CD4-positive, alpha-beta T cell (primary cell): Measurements from ENCODE around the gene KIAA1328. TPM values are rescaled to one million over a fixed set of nuclear protein-coding genes. Genes with fewer than 3 reads are reported as not detected.

Experiments used
- ATAC-seq: fragments of 200-7000 bp; cut with Tn5 transposase; one replicate; pipeline ENCODE4 v1.10.0; 2022; ENCODE audit warnings: mild to moderate bottlenecking; ENCODE audit not compliant: poor library complexity
- CTCF ChIA-PET: fragments of 350-600 bp; sonication (Branson Sonifier 250); formaldehyde crosslinking; loops from one replicate; lab custom pipeline; 2021; ENCODE audit warnings: antibody characterized with exemption, inconsistent platforms; lab: Charles Lee
- POLR2A ChIA-PET: fragments of 350-600 bp; sonication (Branson Sonifier 250); formaldehyde crosslinking; loops from one replicate; lab custom pipeline; 2021; ENCODE audit warnings: antibody characterized with exemption, inconsistent platforms; lab: Charles Lee
- DNase-seq, 14 experiments: peaks; one replicate each; pipeline ENCODE4 v3.0.0-alpha.2; 2013 to 2020; ENCODE audit warnings: mixed read lengths in 2 of 14
- H3K27ac ChIP-seq, 2 donors: one replicate each; pipeline versions ENCODE4 v1.5.1 to v1.7.0; 2013; ENCODE audit warnings: low read length in 2 of 2, low read depth in 1 of 2, mild to moderate bottlenecking in 1 of 2
- H3K27me3 ChIP-seq, 2 experiments: 1 replicate in 1 of 2; 2 replicates in 1 of 2; pipeline versions ENCODE4 v1.6.1 to v1.7.0; 2013; ENCODE audit warnings: low read length in 2 of 2, control low read depth in 1 of 2, mild to moderate bottlenecking in 1 of 2, moderate library complexity in 1 of 2; ENCODE audit not compliant: insufficient read depth in 2 of 2, control insufficient read depth in 1 of 2
- H3K36me3 ChIP-seq: one replicate; pipeline ENCODE4 v1.6.1; 2013; ENCODE audit warnings: low read length, control low read depth; ENCODE audit not compliant: insufficient read depth
- H3K4me1 ChIP-seq: one replicate; pipeline ENCODE4 v1.6.1; 2013; ENCODE audit warnings: low read length, control low read depth; ENCODE audit not compliant: insufficient read depth
- H3K4me3 ChIP-seq: one replicate; pipeline ENCODE4 v1.5.1; 2013; ENCODE audit warnings: mild to moderate bottlenecking, low read length, moderate library complexity
- H3K9me3 ChIP-seq, 2 experiments: 1 replicate in 1 of 2; 2 replicates in 1 of 2; pipeline versions ENCODE4 v1.6.1 to v1.7.0; 2013; ENCODE audit warnings: low read length in 2 of 2, mild to moderate bottlenecking in 2 of 2, control low read depth in 1 of 2, moderate library complexity in 1 of 2; ENCODE audit not compliant: control insufficient read depth in 1 of 2, insufficient read depth in 1 of 2
- H3K27ac Mint-ChIP-seq: one replicate; pipeline ENCODE4 v1.8.0; 2020; ENCODE audit warnings: mixed read lengths
- H3K27me3 Mint-ChIP-seq: one replicate; pipeline ENCODE4 v1.8.0; 2021; ENCODE audit warnings: mixed read lengths
- H3K36me3 Mint-ChIP-seq: one replicate; pipeline ENCODE4 v1.8.0; 2021; ENCODE audit warnings: low read depth, mixed read lengths
- H3K4me1 Mint-ChIP-seq: one replicate; pipeline ENCODE4 v1.8.0; 2021; ENCODE audit warnings: low read depth, mixed read lengths
- H3K4me3 Mint-ChIP-seq: one replicate; pipeline ENCODE4 v1.8.0; 2020; ENCODE audit warnings: mild to moderate bottlenecking, mixed read lengths
- H3K9me3 Mint-ChIP-seq: one replicate; pipeline ENCODE4 v1.8.0; 2020; ENCODE audit warnings: mixed read lengths
- intact Hi-C, 2 experiments: fragments of 100-400 bp; cut with DNase I in 1 of 2; cut with micrococcal nuclease in 1 of 2; formaldehyde crosslinking; loops; one replicate each; pipeline versions ENCODE4 v1.15.1 to v1.9.0; 2023 to 2025; cut with DNase I, micrococcal nuclease
- total RNA-seq, 174 experiments: library from RNA in 2 of 174; stranded (reverse) in 2 of 174; gene quantifications; one replicate each; pipeline ENCODE4 v1.2.3 and lab custom pipeline; 2021 to 2026
- TF ChIP-seq, protein P1 (sequence below): fragments of 200-600 bp; IDR thresholded peaks from one replicate; pipeline ENCODE4 v1.8.0; 2022; ENCODE audit warnings: antibody characterized with exemption, mild to moderate bottlenecking

Gene KIAA1328
- total RNA-seq, 2 experiments from 2014 or later, result 8.7 to 9.4 TPM

DNA sequence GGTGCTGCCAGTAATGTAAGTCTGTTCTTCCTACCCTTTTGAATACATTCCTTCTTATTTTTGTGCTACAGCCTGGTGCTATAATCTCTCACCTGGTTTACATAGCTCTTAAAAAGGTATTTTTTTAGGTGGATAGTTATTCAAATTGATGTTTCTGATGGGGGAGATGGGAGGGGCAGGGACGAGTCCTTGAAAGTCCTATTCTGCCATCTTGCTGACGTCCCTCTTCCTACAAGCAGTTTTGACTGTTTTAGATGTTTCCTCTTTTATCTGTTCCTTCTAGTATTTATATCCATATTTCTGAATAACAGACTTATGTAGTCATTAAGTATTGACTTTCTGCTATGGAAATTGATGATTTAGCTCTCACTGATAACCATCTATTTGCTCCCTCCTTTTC is 256.4 kb downstream of the KIAA1328 start:
- no peak for ATAC-seq
- Histone ChIP-seq H3K27ac (no peak overlapping the region), H3K4me1 (no peaks in the 10 kb centered on the region), H3K36me3 (no peaks in the 10 kb centered on the region), H3K27me3 (no peaks in the 10 kb centered on the region), H3K9me3 (peaks cover 0 to 11% of the 10 kb centered on the region in 2 experiments), H3K4me3 (no peak overlapping the region)
- ChIA-PET POLR2A (no interaction called here), CTCF (no interaction called here)
- H3K9me3 Mint-ChIP-seq, result peaks cover 7% of the 10 kb centered on the region
- intact Hi-C loops, result no loop called here
- H3K27me3 Mint-ChIP-seq, result no peaks in the 10 kb centered on the region
- H3K4me3 Mint-ChIP-seq, result no peak overlapping the region
- H3K27ac Mint-ChIP-seq, result no peak overlapping the region
- peaks cover 72% of the 10 kb centered on the region for H3K36me3 Mint-ChIP-seq
- TF ChIP-seq, protein P1, sequence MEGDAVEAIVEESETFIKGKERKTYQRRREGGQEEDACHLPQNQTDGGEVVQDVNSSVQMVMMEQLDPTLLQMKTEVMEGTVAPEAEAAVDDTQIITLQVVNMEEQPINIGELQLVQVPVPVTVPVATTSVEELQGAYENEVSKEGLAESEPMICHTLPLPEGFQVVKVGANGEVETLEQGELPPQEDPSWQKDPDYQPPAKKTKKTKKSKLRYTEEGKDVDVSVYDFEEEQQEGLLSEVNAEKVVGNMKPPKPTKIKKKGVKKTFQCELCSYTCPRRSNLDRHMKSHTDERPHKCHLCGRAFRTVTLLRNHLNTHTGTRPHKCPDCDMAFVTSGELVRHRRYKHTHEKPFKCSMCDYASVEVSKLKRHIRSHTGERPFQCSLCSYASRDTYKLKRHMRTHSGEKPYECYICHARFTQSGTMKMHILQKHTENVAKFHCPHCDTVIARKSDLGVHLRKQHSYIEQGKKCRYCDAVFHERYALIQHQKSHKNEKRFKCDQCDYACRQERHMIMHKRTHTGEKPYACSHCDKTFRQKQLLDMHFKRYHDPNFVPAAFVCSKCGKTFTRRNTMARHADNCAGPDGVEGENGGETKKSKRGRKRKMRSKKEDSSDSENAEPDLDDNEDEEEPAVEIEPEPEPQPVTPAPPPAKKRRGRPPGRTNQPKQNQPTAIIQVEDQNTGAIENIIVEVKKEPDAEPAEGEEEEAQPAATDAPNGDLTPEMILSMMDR, result no peak
- no peak for DNase-seq
- H3K4me1 Mint-ChIP-seq, result no peaks in the 10 kb centered on the region

- CTCF ChIA-PET, result no interaction called here
- TF ChIP-seq, protein P1, result no peak
- intact Hi-C loops, result no loop called here
- no peak overlapping the region for H3K4me3 ChIP-seq
- H3K27ac Mint-ChIP-seq, result no peak overlapping the region
- no peaks in the 10 kb centered on the region for H3K27me3 Mint-ChIP-seq
- POLR2A ChIA-PET, result no interaction called here
- peaks cover 24% of the 10 kb centered on the region for H3K9me3 Mint-ChIP-seq
- H3K27me3 ChIP-seq, result no peaks in the 10 kb centered on the region
- no peaks in the 10 kb centered on the region for H3K4me1 ChIP-seq
- H3K36me3 ChIP-seq, result no peaks in the 10 kb centered on the region
- DNase-seq (no peak), ATAC-seq (no peak)
- H3K9me3 ChIP-seq, result peaks cover 21 to 24% of the 10 kb centered on the region in 2 experiments
- no peak overlapping the region for H3K27ac ChIP-seq
- H3K4me3 Mint-ChIP-seq, result no peak overlapping the region
- no peaks in the 10 kb centered on the region for H3K4me1 Mint-ChIP-seq
- H3K36me3 Mint-ChIP-seq, result peaks cover 58% of the 10 kb centered on the region
Measured at GRCh38 chr18:37107748-37108522, 279.0 kb downstream of the KIAA1328 start.

- ATAC-seq (no peak), DNase-seq (no peak)
- Mint-ChIP-seq H3K9me3 (no peaks in the 10 kb centered on the region), H3K27me3 (no peaks in the 10 kb centered on the region), H3K27ac (no peak overlapping the region), H3K4me1 (no peaks in the 10 kb centered on the region), H3K36me3 (no peaks in the 10 kb centered on the region), H3K4me3 (no peak overlapping the region)
- Histone ChIP-seq H3K27ac (no peak overlapping the region), H3K27me3 (no peaks in the 10 kb centered on the region), H3K9me3 (peaks cover 0 to 4% of the 10 kb centered on the region in 2 experiments), H3K36me3 (no peaks in the 10 kb centered on the region), H3K4me1 (no peaks in the 10 kb centered on the region), H3K4me3 (no peak overlapping the region)
- CTCF ChIA-PET, result no interaction called here
- intact Hi-C loops, result no loop called here
- TF ChIP-seq, protein P1, result no peak
- POLR2A ChIA-PET, result no interaction called here
Measured at GRCh38 chr18:37122877-37123276, 293.9 kb downstream of the KIAA1328 start.
